A204.1 (cell line): ENCODE measurements around the gene CFAP20.

Experiments used
- FAIRE-seq: peaks from 2 replicates; lab custom pipeline; 2012; peaks lifted over from hg19 to GRCh38; lab: Jason Lieb, UNC

Gene CFAP20

DNA sequence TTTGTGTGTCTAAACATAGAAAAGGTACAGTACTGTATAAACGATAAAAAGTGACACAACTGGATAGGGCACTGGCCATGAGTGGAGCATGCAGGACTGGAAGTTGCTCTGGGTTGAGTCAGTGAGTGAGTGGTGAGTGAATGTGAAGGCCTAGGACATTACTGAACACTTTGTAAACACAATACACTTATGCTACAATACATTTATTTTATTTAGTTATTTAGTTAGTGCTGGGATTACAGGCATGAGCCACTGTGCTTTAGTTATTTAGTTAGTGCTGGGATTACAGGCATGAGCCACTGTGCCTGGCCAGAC, 4.6 kb downstream of the CFAP20 start:
- FAIRE-seq, result no peak

DNA sequence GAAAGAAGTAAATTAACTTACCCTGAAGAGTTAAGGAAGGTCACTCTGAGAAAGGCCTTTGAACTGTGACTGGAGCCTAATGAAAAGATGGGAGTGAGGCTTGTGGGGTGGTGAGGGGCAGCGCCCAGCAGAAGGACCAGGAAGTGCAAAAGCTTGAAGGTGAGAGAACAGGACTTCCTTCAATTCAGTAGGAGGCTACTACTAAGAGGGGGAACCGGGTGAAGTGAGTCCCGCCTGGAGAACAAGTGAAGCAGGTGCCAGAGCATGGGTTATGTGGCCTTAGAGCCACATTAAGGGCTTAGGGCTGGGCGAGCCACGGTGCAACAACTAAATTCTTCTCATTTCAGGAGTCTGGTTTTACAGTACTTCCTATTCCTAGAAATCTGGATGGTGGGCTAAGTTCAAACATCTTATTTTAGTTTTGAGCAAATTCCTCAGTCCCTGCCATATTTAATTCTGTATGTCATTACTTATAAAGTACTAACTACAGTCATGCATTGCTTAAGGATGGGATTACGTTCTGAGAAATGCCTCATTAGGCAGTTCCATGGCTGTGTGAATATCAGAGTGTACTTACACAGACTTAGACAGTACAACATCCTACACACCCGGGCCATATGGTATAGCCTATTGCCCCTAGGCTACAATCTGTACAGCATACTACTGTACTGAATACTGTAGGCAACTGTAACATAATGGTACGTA, 5.1 kb downstream of the CFAP20 start:
- no peak for FAIRE-seq

DNA sequence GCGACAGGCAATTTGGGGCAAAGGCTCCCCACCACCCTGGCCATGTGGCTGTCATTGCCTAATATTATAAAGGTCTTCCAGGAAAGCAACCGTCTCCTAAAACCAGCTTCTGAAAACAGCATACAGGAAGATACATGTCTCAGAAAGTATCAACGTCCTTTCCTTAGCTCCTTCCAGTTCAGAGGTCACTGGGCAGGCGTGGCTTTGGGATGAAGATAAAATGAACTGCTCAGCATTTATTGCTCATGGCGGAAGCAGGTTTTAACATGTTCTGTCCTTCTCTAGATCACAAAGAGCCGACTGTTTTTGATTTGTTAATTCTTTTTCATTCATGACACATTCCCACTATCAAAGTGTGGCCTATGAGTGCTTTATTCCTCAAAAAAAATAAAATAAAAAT, 8.0 kb downstream of the CFAP20 start:
- FAIRE-seq, result no peak

DNA sequence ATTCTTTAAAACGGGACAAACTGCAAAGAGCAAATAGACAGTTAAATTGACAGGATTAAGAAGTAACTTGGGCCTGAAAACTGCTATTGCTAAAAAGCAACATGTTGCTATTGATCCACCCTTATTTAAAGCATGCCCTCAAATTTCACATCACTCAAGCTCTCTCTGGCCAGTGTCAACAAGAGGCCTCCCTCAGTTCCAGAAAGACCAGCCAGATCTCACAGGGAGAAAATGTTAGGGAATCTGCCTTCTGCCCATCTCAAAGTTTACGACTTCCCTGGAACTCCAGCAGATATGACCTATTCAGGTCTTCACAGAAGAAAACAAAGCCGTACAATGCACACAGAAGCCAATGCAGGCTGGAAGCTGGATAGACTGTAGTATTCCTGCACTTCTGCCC, 8.9 kb downstream of the CFAP20 start:
- FAIRE-seq, result no peak

DNA sequence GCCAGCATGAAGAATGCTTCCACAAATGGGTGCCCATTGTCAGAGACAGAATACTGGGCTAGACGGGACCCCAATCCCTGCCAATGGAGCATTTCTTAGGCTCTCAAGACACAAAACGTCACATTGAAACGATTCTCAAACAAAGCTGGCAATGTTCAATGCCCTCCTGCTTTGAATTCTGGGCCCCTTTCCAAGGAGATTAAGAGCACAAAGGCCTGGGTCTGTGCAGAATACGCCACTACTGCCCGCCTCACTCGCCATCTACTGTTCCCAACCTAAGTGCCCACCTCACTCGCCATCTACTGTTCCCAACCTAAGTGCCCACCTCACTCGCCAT, 9.7 kb downstream of the CFAP20 start:
- no peak for FAIRE-seq

DNA sequence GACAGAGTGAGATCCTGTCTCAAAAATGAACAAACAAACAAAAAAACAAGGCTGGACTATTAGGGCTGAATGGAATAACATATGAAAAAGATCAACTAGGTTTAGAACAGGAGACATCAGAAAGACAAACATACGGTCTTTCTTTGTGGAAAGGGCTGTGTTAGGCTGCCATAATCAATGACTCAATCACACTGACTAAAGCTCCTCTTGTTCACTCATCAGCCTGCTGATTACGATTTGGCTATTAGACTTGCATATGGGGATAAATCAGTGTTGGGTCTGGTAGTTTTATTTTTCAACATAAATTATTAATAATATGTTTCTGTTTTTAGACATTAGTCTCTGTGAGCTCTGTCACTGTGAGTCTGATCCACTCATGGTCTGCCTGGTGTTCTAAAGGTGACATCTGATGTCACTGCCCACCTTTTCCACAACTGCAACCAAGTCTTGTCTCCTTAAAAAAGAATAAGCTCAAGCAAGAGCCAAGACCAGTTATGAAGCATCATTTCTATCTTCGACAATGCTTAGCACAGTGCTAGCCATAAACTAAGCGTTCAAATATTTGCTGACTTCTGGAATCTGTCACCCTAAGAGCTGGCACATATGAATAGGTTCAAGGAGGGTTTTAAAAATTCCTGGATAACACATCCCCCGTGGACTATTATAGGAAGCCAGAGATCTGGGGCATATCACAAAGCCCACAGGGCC, 10.2 kb downstream of the CFAP20 start:
- FAIRE-seq, result no peak

DNA sequence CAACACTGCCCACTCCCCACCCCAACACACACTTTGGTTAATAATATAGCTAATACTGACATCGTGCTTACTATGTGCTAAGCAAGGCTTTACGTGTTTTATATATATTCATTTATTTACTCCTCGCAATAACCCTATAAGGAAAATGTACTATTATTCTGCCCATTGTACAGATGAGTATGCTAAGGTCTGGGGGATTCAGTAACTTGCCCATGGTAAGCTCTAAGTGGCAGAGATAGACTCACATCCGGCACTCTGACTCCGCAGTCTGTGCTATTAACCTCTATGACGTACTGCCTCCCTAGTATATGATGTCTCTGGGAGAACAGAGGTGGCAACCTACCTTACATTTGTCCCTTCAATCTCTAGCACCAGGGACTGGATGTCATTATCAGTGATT, 12.7 kb downstream of the CFAP20 start:
- no peak for FAIRE-seq

DNA sequence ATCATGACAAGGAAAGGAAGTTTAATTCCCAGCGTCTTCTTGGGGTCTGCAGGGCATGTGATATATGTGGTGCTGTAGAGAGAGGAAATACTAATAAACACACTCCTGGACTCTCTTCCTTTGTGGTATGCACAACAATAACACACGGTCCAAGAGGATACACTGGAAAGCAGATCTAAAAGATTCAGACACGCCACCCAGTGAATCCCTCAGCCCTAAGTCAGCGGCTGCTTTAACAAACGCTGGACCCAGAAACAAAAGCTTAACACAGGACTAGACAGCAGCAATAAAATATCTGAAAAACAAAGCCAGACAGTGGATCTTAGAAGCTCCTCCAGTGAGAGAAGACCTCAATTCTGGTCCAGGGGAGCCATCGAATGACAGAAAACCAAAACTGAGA, 13.1 kb downstream of the CFAP20 start:
- no peak for FAIRE-seq

DNA sequence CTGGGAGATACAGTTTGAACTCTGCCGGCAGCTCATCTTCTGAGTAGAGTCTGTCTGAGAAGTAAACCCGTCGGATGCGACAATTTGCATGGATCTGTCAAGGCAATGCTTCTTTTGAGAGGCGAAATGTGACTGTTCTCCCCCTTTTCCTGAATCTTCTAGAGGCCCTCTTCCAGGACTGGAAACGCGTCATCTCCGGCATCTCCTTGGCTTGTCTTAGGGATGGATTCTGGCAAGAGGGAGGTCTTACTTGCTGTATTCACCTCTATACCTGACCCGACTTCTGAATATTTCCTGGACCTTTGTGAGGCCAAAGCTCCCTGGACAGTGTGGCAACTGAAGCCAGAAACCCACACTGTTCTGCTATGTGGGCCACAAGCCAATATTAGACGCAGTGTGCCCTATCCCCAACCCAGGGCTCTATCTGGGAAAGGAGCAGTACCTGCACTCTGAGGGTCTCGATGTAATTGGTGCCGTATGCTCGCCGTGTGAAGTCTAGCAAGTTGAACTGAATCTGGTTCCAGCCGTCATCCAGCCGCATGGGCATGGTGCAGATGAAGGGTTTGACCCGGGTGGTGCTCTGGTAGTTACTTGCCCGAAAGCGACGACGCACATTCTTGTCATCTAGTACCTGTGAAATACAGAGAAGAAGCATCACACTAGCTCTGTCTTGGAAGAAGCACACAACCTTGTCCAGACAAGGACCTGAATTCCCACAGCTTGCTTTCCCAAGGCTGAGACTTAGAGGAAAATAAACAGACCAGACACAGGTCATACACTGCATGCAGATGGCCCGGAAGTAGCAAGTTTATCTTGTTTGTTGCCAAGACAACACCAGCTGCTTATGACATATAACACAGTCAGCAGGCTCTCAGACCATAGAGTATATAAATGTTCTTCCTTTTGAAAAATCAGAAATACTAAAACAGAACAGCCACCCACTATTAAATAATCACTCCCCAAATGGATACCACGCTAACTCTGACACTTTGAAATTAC, 14.1 kb downstream of the CFAP20 start:
- no peak for FAIRE-seq

DNA sequence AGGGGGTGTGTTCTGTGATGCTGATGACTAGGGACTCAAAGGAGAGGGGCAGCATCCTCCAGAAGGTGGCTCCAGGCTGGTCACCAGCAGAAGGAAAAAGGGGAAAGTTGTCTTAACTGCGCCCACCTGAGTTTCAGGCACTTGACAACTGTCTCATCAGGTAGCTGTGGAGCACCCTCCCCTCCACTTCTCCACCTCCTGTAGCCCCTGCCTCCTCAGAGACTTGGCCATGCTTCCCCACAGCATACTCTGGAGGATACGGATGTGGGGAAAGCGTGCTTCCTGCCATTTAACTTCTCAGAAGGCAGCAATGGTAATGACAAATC, 17.9 kb downstream of the CFAP20 start:
- no peak for FAIRE-seq

DNA sequence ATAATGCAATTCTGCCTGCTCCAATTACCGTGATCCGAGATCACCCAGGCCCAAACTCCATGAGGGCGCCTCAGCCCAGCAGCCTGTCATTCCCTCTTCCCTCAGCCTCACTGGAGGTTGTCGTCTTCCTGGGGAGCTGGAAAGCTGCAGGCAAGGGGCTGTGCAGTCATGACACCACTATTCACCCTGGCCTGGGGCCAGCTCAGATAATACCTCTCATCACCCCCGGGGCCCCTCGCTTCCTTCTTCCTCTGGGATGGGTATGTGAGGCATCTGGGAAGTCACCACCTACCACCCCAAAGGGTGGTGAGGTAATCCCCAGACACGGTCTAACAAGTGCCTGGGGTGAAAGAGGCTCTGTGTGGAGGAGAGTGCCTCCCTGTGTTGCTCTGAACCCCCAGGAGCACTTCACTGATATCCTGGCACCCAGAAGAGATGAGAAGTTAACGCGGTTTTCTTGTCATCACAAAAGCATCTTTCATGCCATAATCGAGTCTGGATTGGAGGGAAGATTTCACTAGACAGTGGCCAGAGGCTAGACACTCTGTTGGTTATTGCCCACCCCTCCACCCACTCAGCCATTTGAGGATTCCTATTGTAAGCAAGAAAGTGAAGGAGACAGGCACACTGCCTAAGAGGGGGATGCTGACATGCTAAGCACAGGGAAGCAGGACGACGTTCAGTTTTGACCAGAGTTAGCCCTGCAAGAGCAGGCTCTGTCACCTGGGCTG, 18.4 kb downstream of the CFAP20 start:
- FAIRE-seq, result no peak

DNA sequence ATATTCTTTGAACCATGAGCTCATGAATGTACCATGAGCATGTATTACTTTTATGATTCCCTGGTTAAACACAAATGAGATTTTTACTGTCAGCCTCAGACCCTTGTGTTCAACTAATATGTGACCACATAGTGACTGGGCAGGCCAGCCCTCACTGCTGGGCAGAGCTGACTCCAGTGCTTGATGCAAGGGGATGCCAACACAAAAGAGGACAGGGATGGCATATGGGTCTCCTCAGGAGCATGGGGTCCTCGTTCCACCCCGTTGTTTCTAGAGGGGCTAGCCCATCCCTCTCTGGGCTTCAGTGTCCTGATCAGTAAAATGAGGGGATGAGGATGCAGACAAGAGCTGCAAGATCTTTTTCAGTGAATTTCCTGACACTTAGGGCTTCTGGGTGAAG, 19.3 kb downstream of the CFAP20 start:
- no peak for FAIRE-seq

DNA sequence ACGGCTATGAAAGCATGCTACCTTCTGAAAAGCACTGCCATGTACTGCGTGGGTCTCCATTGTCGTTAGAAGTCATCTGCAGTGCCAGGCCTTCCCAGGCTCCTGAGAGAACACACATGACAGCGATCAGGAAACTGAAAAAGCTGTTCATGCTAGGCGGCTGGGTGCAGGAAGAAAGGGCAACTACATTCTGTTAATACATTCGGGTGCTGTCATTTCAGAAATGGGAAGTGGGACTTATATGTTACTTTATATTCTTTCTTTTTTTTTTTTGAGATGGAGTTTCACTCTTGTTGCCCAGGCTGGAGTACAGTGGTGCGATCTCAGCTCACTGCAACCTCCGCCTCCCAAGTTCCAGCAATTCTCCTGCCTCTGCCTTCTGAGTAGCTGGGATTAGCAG, 19.9 kb downstream of the CFAP20 start:
- FAIRE-seq, result no peak

DNA sequence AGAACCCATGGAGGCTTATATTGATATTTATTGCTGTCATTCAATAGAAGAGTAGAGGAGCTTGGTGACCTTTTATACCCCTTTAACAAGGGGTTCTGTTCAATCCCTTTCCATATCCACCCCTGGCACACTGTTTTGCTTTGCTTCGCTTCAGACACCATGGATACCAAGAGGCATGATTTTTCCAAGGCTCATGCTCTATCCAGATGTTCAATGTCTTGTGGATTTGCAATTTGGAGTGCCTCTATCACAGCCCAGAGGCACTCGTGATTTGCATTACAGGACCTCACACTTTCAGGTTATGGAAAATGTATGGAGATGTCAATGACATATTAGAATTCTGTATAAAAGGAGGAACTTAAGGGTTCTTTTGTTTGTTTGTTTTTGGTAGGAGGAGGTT, 21.5 kb downstream of the CFAP20 start:
- FAIRE-seq, result no peak

DNA sequence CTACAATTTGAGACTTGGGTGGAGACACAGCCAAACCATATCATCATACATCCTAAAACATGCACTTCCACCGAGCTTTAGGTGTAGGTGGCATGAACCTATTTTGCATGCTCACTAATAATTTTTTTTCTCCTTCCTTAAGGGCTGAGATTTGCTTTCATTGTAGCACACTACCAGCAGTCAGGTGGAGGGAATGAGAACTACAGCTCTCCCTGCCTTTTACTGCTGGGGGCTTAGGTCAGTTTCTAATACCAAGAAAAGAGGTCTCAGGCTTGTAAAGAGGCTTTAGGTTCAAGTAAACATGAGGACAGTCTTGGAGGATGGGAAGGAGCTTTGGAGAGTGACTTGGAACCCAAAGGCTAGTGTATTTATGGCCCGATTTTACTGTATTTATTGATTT, 22.0 kb downstream of the CFAP20 start:
- FAIRE-seq, result no peak

DNA sequence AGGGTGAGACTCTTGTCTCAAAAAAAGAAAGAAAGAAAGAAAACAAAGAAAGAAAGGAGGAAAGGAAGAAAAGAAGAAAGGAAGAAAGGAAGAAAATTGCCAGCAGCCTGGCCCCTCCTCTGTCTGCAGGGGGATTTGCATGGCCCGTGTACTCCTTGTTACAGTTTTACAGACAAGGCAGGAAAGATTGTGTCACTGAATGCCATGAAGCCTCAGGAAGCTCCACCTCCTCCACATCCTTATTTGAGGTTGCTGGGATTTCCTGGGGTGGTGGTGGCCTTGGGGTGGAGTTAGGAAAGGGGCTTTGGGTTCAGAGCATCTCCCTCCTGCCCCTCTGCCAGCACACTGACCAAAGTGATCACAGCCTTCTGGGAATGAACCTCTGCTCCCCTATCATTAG, 23.6 kb downstream of the CFAP20 start:
- no peak for FAIRE-seq

DNA sequence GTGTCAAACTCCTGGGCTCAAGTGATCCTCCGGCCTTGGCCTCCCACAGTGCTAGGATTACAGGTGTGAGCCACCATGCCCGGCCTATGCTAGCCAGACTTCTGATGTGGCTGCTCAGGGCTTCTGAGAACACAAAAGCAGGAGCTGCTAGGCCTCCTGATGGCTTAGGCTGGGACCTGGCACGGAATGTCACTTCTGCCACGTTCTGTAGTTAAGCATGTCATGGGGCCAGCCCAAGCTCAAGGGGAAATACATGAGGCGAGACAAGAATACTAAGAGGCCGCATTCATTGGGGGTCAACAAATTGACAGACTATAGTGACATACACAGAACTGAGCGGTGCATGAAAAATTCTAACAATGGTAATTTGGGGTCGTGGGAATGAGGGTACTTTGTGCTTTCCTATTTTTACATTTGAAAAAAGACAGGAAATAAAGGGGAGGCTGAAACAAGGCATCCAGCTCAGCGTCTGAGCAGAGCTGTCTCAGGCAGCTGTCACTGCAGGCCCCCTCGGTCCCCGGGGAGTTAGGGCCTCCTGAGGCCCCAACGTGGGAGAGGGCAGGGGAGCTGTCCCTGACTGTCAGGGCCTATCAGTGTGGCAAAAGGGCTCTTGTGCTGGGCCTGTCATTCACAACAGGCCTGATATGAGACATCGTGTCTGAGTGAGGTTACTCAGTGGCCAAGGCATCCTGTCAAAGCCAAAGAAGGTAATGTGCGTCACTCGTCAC, 26.4 kb downstream of the CFAP20 start:
- FAIRE-seq, result no peak

DNA sequence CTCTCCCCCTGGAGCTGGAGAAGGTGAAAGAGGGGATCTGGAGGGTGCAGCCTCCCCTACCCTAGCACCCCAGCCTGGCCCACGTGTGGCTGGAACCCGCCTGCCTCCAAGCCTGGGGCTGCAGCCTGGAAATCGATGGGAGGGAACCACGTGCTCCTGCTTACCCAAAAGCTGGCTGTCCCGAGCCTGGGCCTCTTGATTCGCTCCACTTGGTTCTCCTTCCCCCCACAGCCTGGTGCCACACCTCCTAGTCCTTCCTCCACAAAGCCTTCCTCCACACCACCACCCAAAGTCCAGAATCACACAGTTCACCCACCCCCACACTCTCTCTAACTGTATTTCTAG, 29.3 kb downstream of the CFAP20 start:
- no peak for FAIRE-seq

DNA sequence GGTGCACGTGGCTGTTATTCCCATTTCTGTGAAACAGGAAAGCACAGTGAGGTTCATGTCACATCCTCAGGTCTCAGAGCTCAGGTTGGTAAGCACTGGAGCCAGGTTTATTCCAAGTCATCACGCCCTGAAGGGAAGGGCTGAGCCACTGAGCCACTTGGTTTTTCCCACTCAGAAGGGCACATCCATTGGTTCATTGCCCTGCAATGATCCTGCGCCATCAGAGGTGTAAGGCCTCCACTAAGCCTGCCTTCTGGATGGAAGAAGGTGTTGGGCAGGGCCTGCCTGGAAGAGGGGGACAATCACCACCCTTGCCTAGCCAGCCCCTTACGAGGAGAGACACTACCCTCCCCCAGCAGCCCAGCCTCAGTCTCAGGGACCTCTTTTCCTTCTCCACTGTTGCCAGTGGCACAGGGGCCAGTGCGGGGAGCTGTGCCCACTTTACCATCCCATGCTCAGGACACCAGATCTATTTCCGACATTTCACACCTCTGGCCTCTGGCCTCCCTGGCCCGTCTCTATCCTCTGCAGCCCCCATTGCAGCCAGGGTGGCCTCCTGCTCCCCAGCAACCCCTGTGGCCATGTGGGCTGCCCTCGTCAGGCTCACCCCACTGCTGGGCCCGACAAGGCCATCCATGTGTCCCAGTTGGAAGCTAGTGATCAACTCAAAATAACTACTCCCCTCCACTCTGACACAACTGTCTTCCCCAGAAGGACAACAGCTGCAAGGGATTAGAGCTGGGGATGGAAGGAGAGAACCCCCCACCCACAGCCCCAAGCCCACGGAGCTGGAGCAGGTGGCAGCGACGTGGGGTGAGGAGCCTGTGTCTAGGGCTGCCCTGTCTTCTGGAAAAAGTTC, 29.9 kb downstream of the CFAP20 start:
- FAIRE-seq, result no peak

DNA sequence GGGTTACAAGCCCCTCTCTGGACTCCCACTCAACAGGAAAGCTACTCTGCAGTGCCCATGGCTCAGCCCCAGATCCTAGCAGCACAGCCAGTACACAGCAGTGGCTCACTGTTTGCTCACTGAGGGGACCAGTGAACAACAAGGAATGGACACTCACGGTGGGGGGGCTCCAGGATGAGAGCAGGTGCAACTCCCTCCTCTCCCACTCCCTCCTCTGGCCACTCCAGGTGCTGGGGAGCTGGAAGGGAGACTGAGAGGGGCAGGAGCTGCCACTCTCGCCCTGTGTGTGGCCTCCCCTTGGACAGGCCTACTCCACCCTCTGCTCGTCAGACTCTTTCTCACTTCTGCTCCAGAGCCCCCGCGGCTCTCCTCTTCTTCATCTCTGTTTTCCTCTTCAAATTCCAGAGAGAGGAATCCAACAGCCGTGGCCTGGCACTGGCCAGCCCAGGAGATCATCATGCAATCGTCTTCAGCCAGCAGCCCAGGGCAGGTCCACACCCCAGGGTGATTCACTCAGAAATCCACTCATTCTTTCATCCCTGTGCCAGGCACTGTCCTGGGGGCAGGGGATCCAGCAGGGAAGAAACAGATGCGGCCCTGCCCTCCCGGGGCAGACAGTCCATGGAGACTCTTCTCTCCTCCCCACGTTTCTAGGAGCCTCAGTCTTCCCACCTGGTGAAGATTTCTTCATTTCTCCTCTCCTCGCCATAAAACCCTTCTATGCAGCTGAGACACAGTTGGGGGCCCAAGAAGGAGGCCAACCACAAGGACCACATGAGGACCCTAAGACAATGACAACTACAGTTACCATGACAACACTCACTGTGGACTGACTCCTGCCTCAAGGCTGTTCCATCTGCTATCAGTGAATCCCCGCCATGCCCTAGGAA, 30.7 kb downstream of the CFAP20 start:
- no peak for FAIRE-seq
